ENCODE results near the gene DEF6. TPM values are rescaled to one million over a fixed set of nuclear protein-coding genes. Genes with fewer than 3 reads are reported as not detected.

DEF6 gene
- total RNA-seq = 123 and 125 TPM in 2 replicates

- peaks cover 28% of the 10 kb centered on the region for H3K36me3 Mint-ChIP-seq (ENCODE audit: low read depth)
- H3K4me3 Mint-ChIP-seq = peak within 1 kb of the TSS; percentile 88
- peak within 1 kb of the TSS; percentile 98 for H3K27ac Mint-ChIP-seq
- no peaks in the 10 kb centered on the region for H3K27me3 Mint-ChIP-seq (ENCODE audit: insufficient read depth)
- no peaks in the 10 kb centered on the region for H3K9me3 Mint-ChIP-seq
- DNase-seq (ENCODE audit: low spot score) = peak; percentile 85
- H3K4me1 Mint-ChIP-seq (ENCODE audit: low read depth) = peaks cover 48% of the 10 kb centered on the region
- intact Hi-C loops (cut with micrococcal nuclease) = loop anchor here (1.0 to 5.0 kb wide), 7 partner anchors 13 to 411 kb away; partner anchors contain the start of genes ANKS1A, PPARD, RPL10A and TAF11
Observed at GRCh38 chr6:35297601-35298481, at the start of gene DEF6. Gene DEF6 (plus strand): TSS chr6:35297818. CDS start chr6:35297857, 39 bp downstream.

- peaks cover 2% of the 10 kb centered on the region for H3K36me3 Mint-ChIP-seq (ENCODE audit: low read depth)
- intact Hi-C loops (cut with micrococcal nuclease) = loop anchor here (10.0 kb wide), 1 partner anchor 363 kb away; the partner anchor contains the start of genes ANKS1A and TAF11
- no peak overlapping the region for H3K4me3 Mint-ChIP-seq
- H3K9me3 Mint-ChIP-seq = no peaks in the 10 kb centered on the region
- H3K4me1 Mint-ChIP-seq (ENCODE audit: low read depth) = peaks cover 27% of the 10 kb centered on the region
- H3K27ac Mint-ChIP-seq = peak overlapping the region; percentile 0
- no peaks in the 10 kb centered on the region for H3K27me3 Mint-ChIP-seq (ENCODE audit: insufficient read depth)
- no peak for DNase-seq (ENCODE audit: low spot score)
Observed at GRCh38 chr6:35248300-35248699, 49.3 kb upstream of the DEF6 start.

GRCh38 chr6:35248965-35249364 lies 48.7 kb upstream of the DEF6 start:
- Mint-ChIP-seq H3K4me1 (ENCODE audit: low read depth) (peaks cover 27% of the 10 kb centered on the region), H3K36me3 (ENCODE audit: low read depth) (peaks cover 2% of the 10 kb centered on the region), H3K27me3 (ENCODE audit: insufficient read depth) (no peaks in the 10 kb centered on the region), H3K4me3 (no peak overlapping the region), H3K9me3 (no peaks in the 10 kb centered on the region), H3K27ac (no peak overlapping the region)
- intact Hi-C loops (cut with micrococcal nuclease) = loop anchor here (10.0 kb wide), 1 partner anchor 364 kb away; the partner anchor contains the start of genes ANKS1A and TAF11
- DNase-seq (ENCODE audit: low spot score) = no peak

- Mint-ChIP-seq H3K27ac (no peak overlapping the region), H3K27me3 (ENCODE audit: insufficient read depth) (no peaks in the 10 kb centered on the region), H3K9me3 (no peaks in the 10 kb centered on the region), H3K4me3 (no peak overlapping the region), H3K36me3 (ENCODE audit: low read depth) (no peaks in the 10 kb centered on the region), H3K4me1 (ENCODE audit: low read depth) (peaks cover 27% of the 10 kb centered on the region)
- intact Hi-C loops (cut with micrococcal nuclease) = no loop called here
- no peak for DNase-seq (ENCODE audit: low spot score)
Observed at GRCh38 chr6:35251949-35252348, 45.7 kb upstream of the DEF6 start.

- H3K9me3 Mint-ChIP-seq = no peaks in the 10 kb centered on the region
- H3K4me1 Mint-ChIP-seq (ENCODE audit: low read depth) = peaks cover 19% of the 10 kb centered on the region
- DNase-seq (ENCODE audit: low spot score) = no peak
- no peak overlapping the region for H3K4me3 Mint-ChIP-seq
- no peaks in the 10 kb centered on the region for H3K27me3 Mint-ChIP-seq (ENCODE audit: insufficient read depth)
- no peak overlapping the region for H3K27ac Mint-ChIP-seq
- intact Hi-C loops (cut with micrococcal nuclease) = no loop called here
- H3K36me3 Mint-ChIP-seq (ENCODE audit: low read depth) = no peaks in the 10 kb centered on the region
Observed at GRCh38 chr6:35253249-35253648, 44.4 kb upstream of the DEF6 start.

GRCh38 chr6:35258336-35258735 lies 39.3 kb upstream of the DEF6 start:
- DNase-seq (ENCODE audit: low spot score) = no peak
- H3K36me3 Mint-ChIP-seq (ENCODE audit: low read depth) = peaks cover 2% of the 10 kb centered on the region
- no peaks in the 10 kb centered on the region for H3K9me3 Mint-ChIP-seq
- intact Hi-C loops (cut with micrococcal nuclease) = loop anchor here (2.0 kb wide), 1 partner anchor 44 kb away; no protein-coding TSS in a partner anchor
- H3K4me1 Mint-ChIP-seq (ENCODE audit: low read depth) = peaks cover 31% of the 10 kb centered on the region
- H3K27me3 Mint-ChIP-seq (ENCODE audit: insufficient read depth) = no peaks in the 10 kb centered on the region
- peak overlapping the region; percentile 96 for H3K4me3 Mint-ChIP-seq
- H3K27ac Mint-ChIP-seq = peak overlapping the region; percentile 88

GRCh38 chr6:35258858-35259193 lies 38.8 kb upstream of the DEF6 start:
- Mint-ChIP-seq H3K4me3 (peak overlapping the region; percentile 96), H3K36me3 (ENCODE audit: low read depth) (peaks cover 2% of the 10 kb centered on the region), H3K4me1 (ENCODE audit: low read depth) (peaks cover 35% of the 10 kb centered on the region), H3K27ac (peak overlapping the region; percentile 88), H3K9me3 (no peaks in the 10 kb centered on the region), H3K27me3 (ENCODE audit: insufficient read depth) (no peaks in the 10 kb centered on the region)
- no peak for DNase-seq (ENCODE audit: low spot score)
- intact Hi-C loops (cut with micrococcal nuclease) = loop anchor here (1.0 to 2.0 kb wide), 6 partner anchors 44 to 502 kb away; partner anchors contain the start of genes ANKS1A, FANCE, PPARD and RPL10A

GRCh38 chr6:35259194-35259947 lies 38.2 kb upstream of the DEF6 start, which contains the start of gene ZNF76:
Gene ZNF76 (plus strand): TSS chr6:35259735. CDS start chr6:35281152, 21,417 bp downstream.
- Mint-ChIP-seq H3K9me3 (no peaks in the 10 kb centered on the region), H3K36me3 (ENCODE audit: low read depth) (peaks cover 4% of the 10 kb centered on the region), H3K27me3 (ENCODE audit: insufficient read depth) (no peaks in the 10 kb centered on the region), H3K4me1 (ENCODE audit: low read depth) (peaks cover 40% of the 10 kb centered on the region), H3K27ac (peak within 1 kb of the TSS; percentile 88), H3K4me3 (peak within 1 kb of the TSS; percentile 96)
- intact Hi-C loops (cut with micrococcal nuclease) = loop anchor here (1.0 to 2.0 kb wide), 6 partner anchors 43 to 502 kb away; partner anchors contain the start of genes ANKS1A, FANCE, PPARD and RPL10A
- peak; percentile 87 for DNase-seq (ENCODE audit: low spot score)

- peak overlapping the region; percentile 84 for H3K27ac Mint-ChIP-seq
- no peaks in the 10 kb centered on the region for H3K9me3 Mint-ChIP-seq
- no peaks in the 10 kb centered on the region for H3K27me3 Mint-ChIP-seq (ENCODE audit: insufficient read depth)
- H3K36me3 Mint-ChIP-seq (ENCODE audit: low read depth) = peaks cover 4% of the 10 kb centered on the region
- H3K4me1 Mint-ChIP-seq (ENCODE audit: low read depth) = peaks cover 41% of the 10 kb centered on the region
- H3K4me3 Mint-ChIP-seq = peak overlapping the region; percentile 86
- peak; percentile 63 for DNase-seq (ENCODE audit: low spot score)
- intact Hi-C loops (cut with micrococcal nuclease) = loop anchor here (1.0 to 2.0 kb wide), 6 partner anchors 43 to 503 kb away; partner anchors contain the start of genes ANKS1A, FANCE, PPARD and RPL10A
Observed at GRCh38 chr6:35259948-35260590, 37.5 kb upstream of the DEF6 start.

- H3K27ac Mint-ChIP-seq = peak overlapping the region; percentile 84
- H3K36me3 Mint-ChIP-seq (ENCODE audit: low read depth) = peaks cover 4% of the 10 kb centered on the region
- intact Hi-C loops (cut with micrococcal nuclease) = no loop called here
- H3K4me1 Mint-ChIP-seq (ENCODE audit: low read depth) = peaks cover 41% of the 10 kb centered on the region
- no peaks in the 10 kb centered on the region for H3K27me3 Mint-ChIP-seq (ENCODE audit: insufficient read depth)
- H3K9me3 Mint-ChIP-seq = no peaks in the 10 kb centered on the region
- H3K4me3 Mint-ChIP-seq = peak overlapping the region; percentile 86
- DNase-seq (ENCODE audit: low spot score) = no peak
Observed at GRCh38 chr6:35260591-35261570, 36.7 kb upstream of the DEF6 start.

GRCh38 chr6:35262596-35262995 lies 35.0 kb upstream of the DEF6 start:
- Mint-ChIP-seq H3K4me1 (ENCODE audit: low read depth) (peaks cover 44% of the 10 kb centered on the region), H3K9me3 (no peaks in the 10 kb centered on the region), H3K4me3 (no peak overlapping the region), H3K27ac (no peak overlapping the region), H3K36me3 (ENCODE audit: low read depth) (peaks cover 6% of the 10 kb centered on the region), H3K27me3 (ENCODE audit: insufficient read depth) (no peaks in the 10 kb centered on the region)
- no peak for DNase-seq (ENCODE audit: low spot score)
- intact Hi-C loops (cut with micrococcal nuclease) = no loop called here
